Measurements from ENCODE around the gene FERMT2.
A peak's percentile ranks its signal among the peaks of the same experiment; 100 is the strongest.
"Not testable (repeated sequence)": the region's sequence is repeated elsewhere in the genome, so short reads cannot be mapped to it uniquely, and the experiment has no call there.

Gene FERMT2

GRCh38 chr14:52901357-52901980 lies 49.4 kb downstream of the FERMT2 start:
- no peak for DNase-seq (ENCODE audit: low spot score)

- DNase-seq (ENCODE audit: low spot score), result no peak
These were observed 50.1 kb downstream of the FERMT2 start for GRCh38 chr14:52900731-52901130.

- DNase-seq (ENCODE audit: low spot score), result no peak
These were observed 52.4 kb downstream of the FERMT2 start for GRCh38 chr14:52898496-52898895.

- DNase-seq (ENCODE audit: low spot score), result no peak
These were observed 55.9 kb downstream of the FERMT2 start for GRCh38 chr14:52895000-52895399.

GRCh38 chr14:52891800-52892199 lies 59.0 kb downstream of the FERMT2 start:
- DNase-seq (ENCODE audit: low spot score), result no peak

GRCh38 chr14:52888839-52889838 lies 61.7 kb downstream of the FERMT2 start:
- peak; percentile 57 for DNase-seq (ENCODE audit: low spot score)

GRCh38 chr14:52888159-52888558 lies 62.7 kb downstream of the FERMT2 start:
- DNase-seq (ENCODE audit: low spot score), result no peak

GRCh38 chr14:52885230-52885629 lies 65.6 kb downstream of the FERMT2 start:
- DNase-seq (ENCODE audit: low spot score), result no peak

GRCh38 chr14:52883658-52884057 lies 67.2 kb downstream of the FERMT2 start:
- no peak for DNase-seq (ENCODE audit: low spot score)

GRCh38 chr14:52882824-52883223 lies 68.0 kb downstream of the FERMT2 start:
- no peak for DNase-seq (ENCODE audit: low spot score)

- DNase-seq (ENCODE audit: low spot score), result no peak
These were observed 70.9 kb downstream of the FERMT2 start for GRCh38 chr14:52879958-52880357.

GRCh38 chr14:52878946-52879345 lies 71.9 kb downstream of the FERMT2 start:
- DNase-seq (ENCODE audit: low spot score), result no peak

GRCh38 chr14:52878469-52878868 lies 72.4 kb downstream of the FERMT2 start:
- DNase-seq (ENCODE audit: low spot score), result no peak

- no peak for DNase-seq (ENCODE audit: low spot score)
These were observed 73.2 kb downstream of the FERMT2 start for GRCh38 chr14:52877628-52878027.

GRCh38 chr14:52876806-52877205 lies 74.0 kb downstream of the FERMT2 start:
- no peak for DNase-seq (ENCODE audit: low spot score)

GRCh38 chr14:52876311-52876710 lies 74.5 kb downstream of the FERMT2 start:
- no peak for DNase-seq (ENCODE audit: low spot score)

GRCh38 chr14:52875707-52876106 lies 75.1 kb downstream of the FERMT2 start:
- DNase-seq (ENCODE audit: low spot score), result no peak

GRCh38 chr14:52874389-52874788 lies 76.5 kb downstream of the FERMT2 start:
- no peak for DNase-seq (ENCODE audit: low spot score)

- no peak for DNase-seq (ENCODE audit: low spot score)
These were observed 77.2 kb downstream of the FERMT2 start for GRCh38 chr14:52873694-52874093.

- DNase-seq (ENCODE audit: low spot score), result no peak
These were observed 77.8 kb downstream of the FERMT2 start for GRCh38 chr14:52873065-52873464.

- no peak for DNase-seq (ENCODE audit: low spot score)
These were observed 79.2 kb downstream of the FERMT2 start for GRCh38 chr14:52871606-52872005.

GRCh38 chr14:52868911-52869618 lies 81.8 kb downstream of the FERMT2 start:
- DNase-seq (ENCODE audit: low spot score), result no peak

- DNase-seq (ENCODE audit: low spot score), result not testable (repeated sequence)
These were observed 86.0 kb downstream of the FERMT2 start for GRCh38 chr14:52864893-52865292.

Measured in D341Med (cell line).